Adrenal gland (tissue), 5 donors: Measurements from ENCODE around the gene GNRH2.

ENCODE experiments used
- POLR2A ChIP-seq, 2 donors: fragments of 450-650 bp; IDR thresholded peaks; one replicate each; pipeline ENCODE4 v1.6.1; 2017; ENCODE audit warnings: antibody characterized with exemption in 2 of 2, mild to moderate bottlenecking in 2 of 2, moderate library complexity in 1 of 2
- TF ChIP-seq, protein P1 (sequence below), 6 experiments: fragments of 450-650 bp in 4 of 6; fragments of 200-600 bp in 2 of 6; sonication (generic) in 1 of 6; IDR thresholded peaks; 1 replicate in 5 of 6; 2 replicates in 1 of 6; pipeline versions ENCODE4 v1.5.1 to v1.8.0; 2016 to 2021; ENCODE audit warnings: antibody characterized with exemption in 6 of 6, mild to moderate bottlenecking in 2 of 6, moderate library complexity in 1 of 6
- donor health status: DM: no; HTN: no; CAD: no.

DNA sequence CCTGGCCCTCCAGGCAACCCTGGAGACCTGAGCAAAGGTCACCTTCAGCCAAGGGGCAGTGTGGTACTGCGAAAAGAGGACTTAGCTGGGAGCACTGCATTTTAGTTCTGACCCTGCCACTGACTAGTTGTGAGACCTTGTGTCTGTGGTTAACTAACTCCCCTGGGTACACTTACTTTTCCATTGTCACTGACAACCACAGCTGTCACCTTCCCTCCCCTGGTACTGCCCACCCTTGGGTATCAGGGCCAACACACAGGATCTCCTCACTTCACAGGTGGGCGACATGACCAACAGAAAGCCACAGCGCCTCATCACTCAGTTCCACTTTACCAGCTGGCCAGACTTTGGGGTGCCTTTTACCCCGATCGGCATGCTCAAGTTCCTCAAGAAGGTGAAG, 21.6 kb upstream of the GNRH2 start:
- TF ChIP-seq POLR2A (IDR thresholded peaks at IDR 0.05): no peak
- TF ChIP-seq, protein P1, sequence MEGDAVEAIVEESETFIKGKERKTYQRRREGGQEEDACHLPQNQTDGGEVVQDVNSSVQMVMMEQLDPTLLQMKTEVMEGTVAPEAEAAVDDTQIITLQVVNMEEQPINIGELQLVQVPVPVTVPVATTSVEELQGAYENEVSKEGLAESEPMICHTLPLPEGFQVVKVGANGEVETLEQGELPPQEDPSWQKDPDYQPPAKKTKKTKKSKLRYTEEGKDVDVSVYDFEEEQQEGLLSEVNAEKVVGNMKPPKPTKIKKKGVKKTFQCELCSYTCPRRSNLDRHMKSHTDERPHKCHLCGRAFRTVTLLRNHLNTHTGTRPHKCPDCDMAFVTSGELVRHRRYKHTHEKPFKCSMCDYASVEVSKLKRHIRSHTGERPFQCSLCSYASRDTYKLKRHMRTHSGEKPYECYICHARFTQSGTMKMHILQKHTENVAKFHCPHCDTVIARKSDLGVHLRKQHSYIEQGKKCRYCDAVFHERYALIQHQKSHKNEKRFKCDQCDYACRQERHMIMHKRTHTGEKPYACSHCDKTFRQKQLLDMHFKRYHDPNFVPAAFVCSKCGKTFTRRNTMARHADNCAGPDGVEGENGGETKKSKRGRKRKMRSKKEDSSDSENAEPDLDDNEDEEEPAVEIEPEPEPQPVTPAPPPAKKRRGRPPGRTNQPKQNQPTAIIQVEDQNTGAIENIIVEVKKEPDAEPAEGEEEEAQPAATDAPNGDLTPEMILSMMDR (IDR thresholded peaks at IDR 0.05): no peak
